ENCODE measurements around the gene MCU. TPM values are rescaled to one million over a fixed set of nuclear protein-coding genes. Genes with fewer than 3 reads are reported as not detected.

MCU gene
- total RNA-seq, 1 donor from 2014 or later = 31.8 TPM

GRCh38 chr10:72893136-72893798 is 201.3 kb downstream of the MCU start, which contains the start of gene OIT3:
Gene OIT3, plus strand, starts transcription at chr10:72893739. Its CDS starts 60 bp downstream, at chr10:72893799.
- DNase-seq (ENCODE audit: low read depth) = no peak
- TF ChIP-seq CTCF (IDR thresholded peaks at IDR 0.05; ENCODE audit: insufficient read depth, low read depth, low read length) (no peak), EZH2 (IDR thresholded peaks at IDR 0.05; ENCODE audit: insufficient read depth, low read length) (no peak)
- Mint-ChIP-seq H3K4me1 (ENCODE audit: low read depth, unreplicated experiment) (no peaks in the 10 kb centered on the region), H3K27ac (ENCODE audit: unreplicated experiment) (no peak within 1 kb of the TSS), H3K4me3 (ENCODE audit: unreplicated experiment) (no peak within 1 kb of the TSS), H3K36me3 (ENCODE audit: low read depth, unreplicated experiment) (peaks cover 9% of the 10 kb centered on the region), H3K27me3 (ENCODE audit: low read depth, unreplicated experiment) (no peaks in the 10 kb centered on the region), H3K9me3 (ENCODE audit: unreplicated experiment) (no peaks in the 10 kb centered on the region)
- Histone ChIP-seq H3K9me3 (ENCODE audit: insufficient read depth, low read depth, low read length) (no peaks in the 10 kb centered on the region), H2AFZ (ENCODE audit: low read depth, low read length) (no peak within 1 kb of the TSS), H3K4me3 (ENCODE audit: insufficient read depth, low read depth, low read length) (no peak within 1 kb of the TSS), H3K4me2 (ENCODE audit: low read length) (no peak within 1 kb of the TSS), H3K79me2 (ENCODE audit: insufficient read depth, low read length) (no peaks in the 10 kb centered on the region), H3K9ac (ENCODE audit: low read length) (no peak within 1 kb of the TSS), H4K20me1 (ENCODE audit: insufficient read depth, low read length) (no peaks in the 10 kb centered on the region), H3K27me3 (ENCODE audit: insufficient read depth, low read length) (no peaks in the 10 kb centered on the region), H3K36me3 (ENCODE audit: insufficient read depth, low read length) (no peaks in the 10 kb centered on the region), H3K27ac (ENCODE audit: low read depth, low read length) (no peak within 1 kb of the TSS), H3K4me1 (ENCODE audit: insufficient read depth, low read length) (no peaks in the 10 kb centered on the region)
- no peak for FAIRE-seq

GRCh38 chr10:72895236-72895850 is 203.4 kb downstream of the MCU start:
- Histone ChIP-seq H3K4me3 (ENCODE audit: insufficient read depth, low read depth, low read length) (no peak overlapping the region), H3K4me2 (ENCODE audit: low read length) (no peak overlapping the region), H3K27me3 (ENCODE audit: insufficient read depth, low read length) (no peaks in the 10 kb centered on the region), H3K27ac (ENCODE audit: low read depth, low read length) (no peak overlapping the region), H3K4me1 (ENCODE audit: insufficient read depth, low read length) (no peaks in the 10 kb centered on the region), H3K36me3 (ENCODE audit: insufficient read depth, low read length) (no peaks in the 10 kb centered on the region), H2AFZ (ENCODE audit: low read depth, low read length) (no peak overlapping the region), H3K9me3 (ENCODE audit: insufficient read depth, low read depth, low read length) (no peaks in the 10 kb centered on the region), H3K9ac (ENCODE audit: low read length) (no peak overlapping the region), H3K79me2 (ENCODE audit: insufficient read depth, low read length) (no peaks in the 10 kb centered on the region), H4K20me1 (ENCODE audit: insufficient read depth, low read length) (no peaks in the 10 kb centered on the region)
- no peaks in the 10 kb centered on the region for H3K27me3 Mint-ChIP-seq (ENCODE audit: low read depth, unreplicated experiment)
- H3K27ac Mint-ChIP-seq (ENCODE audit: unreplicated experiment) = no peak overlapping the region
- FAIRE-seq (no peak), DNase-seq (ENCODE audit: low read depth) (no peak)
- no peak overlapping the region for H3K4me3 Mint-ChIP-seq (ENCODE audit: unreplicated experiment)
- H3K36me3 Mint-ChIP-seq (ENCODE audit: low read depth, unreplicated experiment) = no peaks in the 10 kb centered on the region
- no peaks in the 10 kb centered on the region for H3K9me3 Mint-ChIP-seq (ENCODE audit: unreplicated experiment)
- TF ChIP-seq CTCF (IDR thresholded peaks at IDR 0.05; ENCODE audit: insufficient read depth, low read depth, low read length) = no peak
- no peak for TF ChIP-seq EZH2 (IDR thresholded peaks at IDR 0.05; ENCODE audit: insufficient read depth, low read length)
- no peaks in the 10 kb centered on the region for H3K4me1 Mint-ChIP-seq (ENCODE audit: low read depth, unreplicated experiment)

GRCh38 chr10:72898616-72899015 is 206.7 kb downstream of the MCU start:
- no peak overlapping the region for H3K27ac ChIP-seq (ENCODE audit: low read depth, low read length)
- Mint-ChIP-seq H3K36me3 (ENCODE audit: low read depth, unreplicated experiment) (no peaks in the 10 kb centered on the region), H3K27ac (ENCODE audit: unreplicated experiment) (no peak overlapping the region), H3K27me3 (ENCODE audit: low read depth, unreplicated experiment) (no peaks in the 10 kb centered on the region), H3K4me3 (ENCODE audit: unreplicated experiment) (no peak overlapping the region), H3K4me1 (ENCODE audit: low read depth, unreplicated experiment) (no peaks in the 10 kb centered on the region), H3K9me3 (ENCODE audit: unreplicated experiment) (no peaks in the 10 kb centered on the region)
- H3K4me3 ChIP-seq (ENCODE audit: insufficient read depth, low read depth, low read length) = no peak overlapping the region
- H3K9me3 ChIP-seq (ENCODE audit: insufficient read depth, low read depth, low read length) = no peaks in the 10 kb centered on the region
- H3K79me2 ChIP-seq (ENCODE audit: insufficient read depth, low read length) = no peaks in the 10 kb centered on the region
- no peak overlapping the region for H3K9ac ChIP-seq (ENCODE audit: low read length)
- H3K4me1 ChIP-seq (ENCODE audit: insufficient read depth, low read length) = no peaks in the 10 kb centered on the region
- H3K27me3 ChIP-seq (ENCODE audit: insufficient read depth, low read length) = no peaks in the 10 kb centered on the region
- FAIRE-seq = no peak
- no peak for DNase-seq (ENCODE audit: low read depth)
- TF ChIP-seq CTCF (IDR thresholded peaks at IDR 0.05; ENCODE audit: insufficient read depth, low read depth, low read length) (no peak), EZH2 (IDR thresholded peaks at IDR 0.05; ENCODE audit: insufficient read depth, low read length) (no peak)
- H3K36me3 ChIP-seq (ENCODE audit: insufficient read depth, low read length) = no peaks in the 10 kb centered on the region
- H4K20me1 ChIP-seq (ENCODE audit: insufficient read depth, low read length) = no peaks in the 10 kb centered on the region
- no peak overlapping the region for H3K4me2 ChIP-seq (ENCODE audit: low read length)
- H2AFZ ChIP-seq (ENCODE audit: low read depth, low read length) = no peak overlapping the region
